Iris pigment epithelial cell (primary cell): ENCODE measurements around the gene PRR11.
"Not testable (repeated sequence)": the region's sequence is repeated elsewhere in the genome, so short reads cannot be mapped to it uniquely, and the experiment has no call there.

ENCODE experiments used
- DNase-seq: peaks from one replicate; pipeline ENCODE4 v3.0.0-alpha.2; 2011; ENCODE audit warnings: low read depth

The PRR11 gene

DNA sequence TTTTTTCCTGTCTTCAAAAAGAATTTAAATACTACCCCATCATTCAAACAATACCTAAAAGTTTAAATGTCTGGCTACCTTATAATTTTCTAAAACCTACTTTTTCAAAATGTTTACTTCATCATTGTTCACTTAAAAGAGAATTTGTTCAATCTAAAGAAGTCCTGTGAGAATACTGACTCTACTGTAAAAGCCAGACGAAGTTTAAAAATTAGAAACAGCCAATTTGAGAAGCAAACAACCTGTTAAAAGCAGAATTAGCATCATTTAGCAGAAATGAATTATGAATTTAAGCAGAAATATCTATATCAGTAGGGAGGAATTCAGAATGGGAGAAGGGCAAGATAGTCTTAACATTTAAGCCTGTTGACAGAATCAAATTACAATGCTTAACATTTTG lies 2.6 kb upstream of the PRR11 start:
- DNase-seq, result no peak

DNA sequence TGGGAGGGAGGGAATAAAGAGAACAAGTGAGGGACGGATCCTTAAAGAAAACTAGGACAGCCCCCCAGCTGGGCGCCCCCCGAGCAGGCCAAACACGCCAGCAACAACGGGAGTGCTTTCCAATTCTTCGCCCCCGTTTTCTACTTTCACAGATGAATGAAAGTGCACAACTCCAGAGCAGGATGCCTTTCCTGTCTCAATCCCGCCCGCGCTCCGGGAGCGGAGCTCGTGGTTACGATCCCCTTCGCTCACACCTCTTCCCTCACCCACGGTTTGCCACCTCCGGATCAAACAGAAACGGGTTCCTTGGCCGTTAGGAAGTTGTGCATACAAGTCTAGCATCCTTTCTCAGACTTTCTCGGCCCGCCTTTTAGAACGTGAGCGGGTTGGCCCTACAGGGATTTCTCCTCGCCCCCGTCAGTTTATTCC lies 1.2 kb upstream of the PRR11 start:
- DNase-seq, result peak; percentile 51

DNA sequence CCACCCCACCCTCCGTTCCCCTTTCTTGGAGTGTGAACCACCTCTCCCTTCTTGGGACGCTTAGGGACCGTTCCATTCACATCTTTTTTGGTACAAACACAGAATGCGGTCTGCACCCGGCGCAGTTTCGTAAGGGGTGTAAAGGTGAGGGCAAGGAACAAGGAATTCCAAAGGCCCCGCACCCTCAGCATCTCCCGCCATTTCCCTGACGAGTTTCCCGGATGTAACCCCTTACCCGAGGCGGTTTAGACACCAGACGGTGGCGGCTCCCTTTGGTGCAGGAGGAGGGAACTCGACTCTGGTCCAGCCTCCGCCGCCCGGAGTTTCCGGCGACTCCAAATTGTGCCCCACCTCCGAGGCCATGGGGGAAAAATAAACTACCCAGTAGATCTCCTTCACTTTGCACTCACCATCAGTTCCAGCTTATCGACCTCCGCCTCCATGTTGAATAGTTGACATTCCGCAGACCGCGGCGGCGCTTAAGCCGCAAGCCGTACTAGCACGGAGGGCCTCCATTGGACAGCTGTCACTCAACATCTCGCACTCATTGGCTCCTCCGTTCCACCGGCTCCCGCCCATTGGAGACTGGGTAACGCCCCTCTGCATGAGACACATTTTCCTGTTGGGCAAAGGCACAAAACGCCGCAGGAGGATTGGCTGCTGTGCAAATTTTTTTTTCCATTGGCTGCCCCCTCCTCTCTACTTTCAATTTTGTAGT lies 666 bp upstream of the PRR11 start, which contains the start of gene SKA2:
Gene SKA2 (minus strand): TSS at position 466 of the 718 bp plus-strand sequence. CDS start 23 bp downstream, at position 443.
- DNase-seq, result peak; percentile 100

DNA sequence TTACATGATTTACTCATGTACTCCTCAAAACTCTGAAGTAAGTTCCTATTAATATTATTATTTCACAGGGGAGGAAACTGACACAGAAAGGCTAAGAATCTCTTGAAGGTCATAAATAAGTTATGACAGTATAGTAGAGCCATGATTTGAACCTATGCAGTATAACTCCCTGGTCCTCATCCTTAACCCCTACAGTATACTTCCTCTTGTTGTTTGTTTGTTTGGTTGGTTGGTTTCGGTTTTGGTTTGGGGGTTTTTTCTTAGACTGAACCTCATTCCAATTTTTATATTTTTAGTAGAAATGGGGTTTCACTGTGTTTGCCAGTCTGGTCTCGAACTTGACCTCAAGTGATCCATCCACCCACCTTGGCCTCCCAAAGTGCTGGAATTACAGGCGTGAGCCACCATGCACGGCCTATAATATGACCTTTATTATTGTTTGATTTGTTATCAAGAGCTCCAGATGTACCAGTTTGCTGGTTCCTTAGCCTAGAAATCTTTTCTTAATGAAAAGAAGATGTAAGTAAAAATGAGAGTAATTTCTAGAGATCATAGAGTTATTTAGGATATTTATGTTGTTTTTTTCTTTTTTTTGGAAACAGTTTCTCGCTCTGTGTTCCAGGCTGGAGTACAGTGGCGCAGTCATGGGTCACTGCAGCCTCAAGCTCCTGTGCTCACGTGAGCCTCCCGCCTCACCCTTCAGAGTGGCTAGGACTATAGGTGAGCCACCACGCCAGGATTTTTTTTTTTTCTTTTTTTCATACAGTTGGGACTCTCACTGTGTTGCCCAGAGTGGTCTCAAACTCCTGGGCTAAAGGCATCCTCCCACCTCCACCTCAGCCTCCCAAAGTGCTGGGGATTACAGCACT lies 4.8 kb downstream of the PRR11 start:
- DNase-seq, result no peak

DNA sequence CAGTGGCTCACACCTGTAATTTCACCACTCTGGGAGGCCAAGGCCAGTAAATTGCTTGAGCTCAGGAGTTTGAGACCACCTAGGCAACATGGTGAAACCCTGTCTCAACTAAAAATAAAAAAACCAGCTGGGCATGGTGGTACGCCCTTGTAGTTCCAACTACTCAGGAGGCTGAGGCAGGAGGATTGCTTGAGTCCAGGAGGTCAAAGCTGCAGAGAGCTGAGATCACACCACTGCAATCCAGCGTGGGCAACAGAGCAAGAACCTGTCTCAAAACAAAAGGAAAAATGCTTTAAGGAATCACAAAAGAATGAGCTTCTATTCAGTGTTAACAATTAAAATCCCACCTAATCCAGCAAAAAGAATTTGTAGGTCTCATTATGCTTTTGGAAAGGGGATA lies 5.9 kb downstream of the PRR11 start:
- no peak for DNase-seq

DNA sequence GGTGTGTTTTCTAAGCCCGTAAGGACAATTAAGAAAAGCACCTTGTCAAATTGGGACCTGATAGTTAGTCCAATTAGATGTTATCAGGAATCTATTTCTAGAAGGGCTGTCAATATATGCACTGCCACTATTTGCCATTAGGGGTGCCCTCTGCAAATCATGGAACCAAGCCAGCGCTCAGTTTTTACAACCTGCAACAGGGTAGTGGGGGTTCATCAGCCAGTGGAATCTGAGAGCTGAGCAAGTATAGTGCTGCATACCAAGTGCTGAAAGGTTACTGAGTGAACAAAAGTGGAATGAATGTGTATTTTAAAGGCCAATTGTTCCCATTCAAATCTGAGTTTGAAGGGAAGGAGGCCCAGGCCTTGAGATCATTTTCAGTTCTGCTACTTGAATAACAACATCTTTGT lies 10.4 kb downstream of the PRR11 start:
- peak; percentile 63 for DNase-seq

DNA sequence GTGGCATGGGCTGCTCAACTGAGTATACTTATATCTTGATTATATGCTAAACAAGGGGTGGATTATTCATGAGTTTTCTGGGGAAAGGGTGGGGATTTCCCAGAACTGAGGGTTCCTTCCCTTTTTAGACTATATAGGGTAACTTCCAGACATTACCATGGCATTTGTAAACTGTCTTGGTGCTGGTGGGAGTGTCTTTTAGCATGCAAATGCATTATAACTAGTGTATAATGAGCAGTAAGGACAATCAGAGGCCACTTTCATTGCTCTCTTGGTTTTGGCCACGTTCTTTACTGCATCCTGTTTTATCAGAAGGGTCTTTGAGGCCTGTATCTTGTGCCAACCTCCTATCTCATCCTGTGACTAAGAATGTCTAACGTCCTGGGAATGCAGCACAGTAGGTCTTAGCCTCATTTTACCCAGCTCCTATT lies 12.0 kb downstream of the PRR11 start:
- peak; percentile 54 for DNase-seq

DNA sequence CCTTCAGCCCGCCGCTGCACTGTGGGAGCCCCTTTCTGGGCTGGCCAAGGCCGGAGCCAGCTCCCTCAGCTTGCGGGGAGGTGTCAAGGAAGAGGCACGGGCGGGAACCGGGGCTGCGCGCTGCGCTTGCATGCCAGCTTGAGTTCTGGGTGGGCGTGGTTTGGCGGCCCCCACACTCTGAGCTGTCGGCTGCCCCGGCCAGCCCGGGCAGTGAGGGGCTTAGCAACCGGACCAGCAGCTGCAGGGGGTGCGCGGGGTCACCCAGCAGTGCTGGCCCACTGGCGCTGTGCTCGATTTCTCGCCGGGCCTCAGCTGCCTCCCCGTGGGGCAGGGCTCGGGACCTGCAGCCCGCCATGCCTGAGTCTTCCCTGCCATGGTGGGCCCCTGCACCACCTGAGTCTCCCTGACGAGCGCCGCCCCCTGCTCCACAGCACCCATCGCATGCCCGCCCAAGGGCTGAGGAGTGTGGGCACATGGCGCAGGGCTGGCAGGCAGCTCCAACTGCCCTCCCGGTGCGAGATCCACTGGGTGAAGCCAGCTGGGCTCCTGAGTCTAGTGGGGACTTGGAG lies 17.0 kb downstream of the PRR11 start:
- DNase-seq, result no peak

DNA sequence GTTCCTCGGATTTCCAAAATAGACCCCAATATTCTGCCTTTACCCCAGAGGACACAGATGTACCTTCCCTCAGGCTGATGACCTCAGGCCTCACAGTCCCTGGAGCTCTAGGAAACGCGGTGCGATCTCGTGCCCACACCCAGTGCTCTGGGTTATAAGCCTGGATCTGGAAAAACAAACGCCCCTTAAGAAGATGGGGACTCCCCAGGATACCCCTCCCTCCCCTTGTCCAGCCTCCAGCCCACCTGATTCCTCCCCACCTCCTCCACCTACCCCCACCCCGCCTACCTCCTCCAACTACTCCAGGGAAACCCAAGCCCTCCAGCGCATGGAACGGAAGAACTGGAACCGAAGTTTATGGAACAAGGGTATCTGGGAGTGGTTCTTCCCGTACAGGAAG lies 19.1 kb downstream of the PRR11 start:
- DNase-seq, result no peak

DNA sequence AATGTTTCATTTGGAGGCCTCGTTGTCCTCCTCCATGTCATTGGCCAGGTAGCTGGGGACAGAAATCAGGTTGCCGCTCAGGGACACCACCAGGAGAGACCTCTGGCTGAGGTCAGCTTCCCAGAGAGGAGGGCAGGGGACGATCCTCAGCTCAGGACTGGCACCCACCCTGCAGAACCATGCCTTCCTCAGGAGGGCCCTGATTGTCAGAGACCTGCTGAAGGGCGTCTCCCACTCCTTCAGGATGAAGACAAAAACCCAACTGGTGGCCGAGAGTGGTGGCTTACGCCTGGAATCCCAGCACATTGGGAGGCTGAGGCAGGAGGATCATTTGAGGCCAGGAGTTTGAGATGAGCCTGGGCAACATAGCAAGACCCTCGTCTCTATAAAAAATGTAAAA lies 19.5 kb downstream of the PRR11 start:
- no peak for DNase-seq

DNA sequence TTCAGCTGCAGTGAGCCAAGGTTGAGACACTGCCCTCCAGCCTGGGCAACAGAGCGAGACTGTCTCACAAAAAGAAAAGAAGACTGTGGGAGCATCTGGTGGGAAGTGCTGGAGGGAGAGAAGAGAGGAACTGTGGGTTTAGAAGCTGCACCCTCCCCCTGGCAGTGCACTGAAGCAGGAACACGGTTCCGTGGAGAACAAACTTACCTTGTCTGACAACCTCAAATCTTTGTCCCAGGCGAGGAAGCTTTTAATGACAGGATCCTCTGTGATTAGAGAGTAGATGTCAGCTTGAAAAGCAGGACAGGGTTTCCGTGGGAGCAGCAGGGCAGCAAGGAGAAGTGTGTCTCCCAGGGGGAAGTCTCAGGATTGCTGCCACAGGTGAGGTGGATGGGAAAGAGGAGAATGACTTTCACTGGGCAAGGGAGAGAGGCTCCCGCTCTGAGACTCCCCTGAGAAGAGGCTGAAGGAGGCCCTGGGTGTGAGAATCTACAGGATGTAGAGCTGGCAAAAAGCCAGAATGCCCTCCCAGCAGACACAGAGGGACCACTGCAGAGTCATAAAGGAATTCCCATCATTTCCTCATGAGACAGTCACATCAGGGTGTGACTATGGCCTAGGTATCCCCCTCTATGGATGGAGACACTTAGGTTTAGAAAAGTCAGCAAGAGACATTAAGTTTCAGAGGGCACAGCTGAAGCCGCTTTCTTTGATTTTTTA lies 22.9 kb downstream of the PRR11 start:
- no peak for DNase-seq

DNA sequence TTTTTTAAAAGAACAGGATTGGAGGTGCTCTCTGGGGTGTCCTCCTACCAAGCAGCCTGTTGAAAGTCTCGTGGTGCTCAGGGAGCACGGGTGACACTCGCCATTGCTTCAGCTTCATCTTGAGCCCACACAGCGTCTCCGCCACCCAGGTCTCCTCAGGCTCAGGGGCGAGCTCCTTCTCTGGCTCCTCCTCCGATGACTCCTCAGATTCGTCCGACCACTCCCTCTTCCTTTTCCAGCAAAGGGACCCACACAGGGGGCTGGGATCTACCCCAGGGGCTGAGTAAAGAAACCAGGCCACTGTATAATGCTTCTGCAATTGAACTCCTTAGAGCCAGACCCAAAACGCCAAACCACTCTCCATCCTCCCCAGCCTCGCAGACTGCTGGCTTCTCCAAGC lies 24.1 kb downstream of the PRR11 start:
- DNase-seq, result not testable (repeated sequence)

DNA sequence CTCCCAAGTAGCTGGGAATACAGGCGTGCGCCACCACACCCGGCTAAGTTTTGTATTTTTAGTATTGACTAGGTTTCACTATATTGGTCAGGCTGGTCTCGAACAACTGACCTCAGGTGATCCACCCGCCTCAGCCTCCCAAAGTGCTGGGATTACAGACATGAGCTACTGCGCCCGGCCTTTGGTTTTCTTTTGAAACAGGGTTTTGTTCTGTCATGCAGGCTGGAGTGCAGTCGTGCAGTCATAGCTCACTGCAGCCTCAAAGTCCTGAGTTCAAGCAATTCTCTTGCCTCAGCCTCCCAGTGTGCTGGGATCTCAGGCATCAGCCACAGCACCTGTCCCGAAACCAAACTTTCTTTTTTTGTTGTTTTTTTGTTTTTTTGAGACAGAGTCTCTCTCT lies 25.1 kb downstream of the PRR11 start:
- no peak for DNase-seq

DNA sequence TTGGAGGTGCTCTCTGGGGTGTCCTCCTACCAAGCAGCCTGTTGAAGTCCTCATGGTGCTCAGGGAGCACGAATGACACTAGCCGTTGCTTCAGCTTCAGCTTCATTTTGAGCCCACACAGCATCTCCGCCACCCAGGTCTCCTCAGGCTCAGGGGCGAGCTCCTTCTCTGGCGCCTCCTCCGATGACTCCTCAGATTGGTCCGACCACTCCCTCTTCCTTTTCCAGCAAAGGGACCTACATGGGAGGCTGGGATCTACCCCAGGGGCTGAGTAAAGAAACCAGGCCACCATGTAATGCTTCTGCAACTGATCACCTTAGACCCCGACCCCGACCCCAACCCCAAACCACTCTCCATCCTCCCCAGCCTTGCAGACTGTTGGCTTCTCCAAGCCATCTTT lies 25.9 kb downstream of the PRR11 start:
- no peak for DNase-seq

DNA sequence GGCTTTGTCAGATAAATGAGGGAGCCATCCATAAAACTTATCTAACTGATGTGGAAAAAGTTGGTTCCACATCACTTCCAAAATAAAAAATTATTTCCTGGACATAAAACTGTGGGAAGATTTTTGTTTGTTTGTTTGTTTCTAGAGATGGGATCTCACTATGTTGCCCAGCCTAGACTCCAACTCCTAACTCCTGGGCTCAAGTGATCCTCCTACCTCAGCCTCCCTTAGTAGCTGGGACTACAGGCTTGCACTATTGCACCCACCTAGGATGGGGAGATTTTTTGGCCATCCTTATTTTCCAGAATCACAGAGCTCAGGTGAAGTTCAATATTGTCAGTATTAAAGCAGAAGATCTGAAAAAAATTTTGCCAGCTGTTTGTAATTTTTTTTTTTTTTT lies 30.5 kb downstream of the PRR11 start:
- DNase-seq, result no peak

DNA sequence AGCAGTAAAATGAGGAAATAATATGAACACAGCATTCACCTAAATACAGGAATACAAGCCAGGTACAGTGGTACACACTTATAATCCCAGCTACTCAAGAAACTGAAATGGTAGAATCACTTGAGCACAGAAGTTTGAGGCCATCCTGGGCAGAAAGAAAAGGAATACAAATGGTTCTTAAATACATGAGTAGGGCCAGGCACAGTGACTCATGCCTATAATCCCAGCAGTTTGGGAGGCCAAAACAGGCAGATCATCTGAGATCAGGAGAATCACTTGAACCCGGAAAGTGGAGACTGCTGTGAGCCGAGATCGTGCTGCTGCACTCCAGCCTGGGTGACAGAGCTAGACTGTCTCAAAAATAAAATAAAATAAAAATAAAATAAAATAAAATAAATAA lies 31.3 kb downstream of the PRR11 start:
- DNase-seq, result peak; percentile 39

DNA sequence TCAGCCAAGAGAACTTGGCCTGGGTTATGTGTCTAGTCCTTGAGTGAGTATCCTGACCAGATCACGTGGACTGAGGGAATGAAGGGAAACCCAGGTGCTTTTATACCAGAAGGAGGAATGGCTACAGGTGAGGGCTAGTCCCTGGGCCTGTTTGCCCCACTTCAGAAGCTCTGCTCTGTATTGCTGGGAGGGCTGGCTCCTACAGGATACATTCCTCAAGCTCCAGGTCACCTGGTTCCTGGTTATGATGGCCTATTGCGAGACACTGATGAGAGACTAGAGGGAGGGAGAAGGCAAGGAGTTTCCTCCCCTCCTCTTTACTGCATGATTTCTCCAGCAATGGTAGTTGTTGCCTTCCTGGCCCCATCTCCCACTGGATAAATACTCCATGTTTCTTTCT lies 35.3 kb downstream of the PRR11 start:
- no peak for DNase-seq

DNA sequence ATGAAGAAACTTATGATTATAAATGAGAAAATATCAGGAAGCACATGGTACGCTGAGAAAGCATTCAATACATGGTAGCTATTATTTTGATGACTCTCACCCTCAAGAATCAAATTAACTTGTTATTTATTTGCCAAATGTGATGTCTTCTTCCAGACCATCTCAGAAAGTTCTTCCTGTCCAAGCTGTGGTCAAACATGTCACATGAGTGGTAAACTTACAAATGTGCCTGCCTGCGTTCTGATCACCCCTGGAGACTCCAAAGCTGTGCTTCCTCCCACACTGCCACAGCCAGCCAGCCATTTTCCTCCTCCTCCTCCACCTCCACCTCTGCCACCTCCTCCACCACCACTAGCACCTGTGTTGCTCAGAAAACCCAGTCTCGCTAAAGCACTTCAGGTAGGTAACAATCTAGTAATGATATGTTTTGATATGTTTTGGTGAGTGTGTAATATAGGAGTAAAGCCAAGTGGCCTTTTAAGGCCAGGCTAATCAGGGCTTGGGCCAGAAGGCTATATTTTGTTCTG lies 37.9 kb downstream of the PRR11 start:
- no peak for DNase-seq

DNA sequence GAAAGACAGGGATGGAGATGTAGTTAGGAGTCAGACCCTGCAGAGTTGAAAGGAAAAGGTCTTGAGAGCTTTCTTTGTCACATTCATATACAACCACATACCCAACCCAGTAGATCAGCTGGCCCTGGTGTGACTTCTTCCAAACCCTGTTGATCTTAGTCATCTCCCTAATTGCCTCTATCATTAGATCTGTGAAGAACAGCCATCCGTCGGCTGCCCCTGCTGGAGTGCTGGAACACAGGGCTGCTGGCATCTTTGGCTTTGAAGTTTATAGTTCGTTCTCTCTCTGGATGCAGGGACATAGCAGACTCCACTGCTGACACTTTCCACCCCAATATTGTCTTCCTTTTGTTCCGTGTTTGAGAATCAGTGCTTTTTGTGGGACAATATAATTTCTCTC lies 43.9 kb downstream of the PRR11 start:
- no peak for DNase-seq

DNA sequence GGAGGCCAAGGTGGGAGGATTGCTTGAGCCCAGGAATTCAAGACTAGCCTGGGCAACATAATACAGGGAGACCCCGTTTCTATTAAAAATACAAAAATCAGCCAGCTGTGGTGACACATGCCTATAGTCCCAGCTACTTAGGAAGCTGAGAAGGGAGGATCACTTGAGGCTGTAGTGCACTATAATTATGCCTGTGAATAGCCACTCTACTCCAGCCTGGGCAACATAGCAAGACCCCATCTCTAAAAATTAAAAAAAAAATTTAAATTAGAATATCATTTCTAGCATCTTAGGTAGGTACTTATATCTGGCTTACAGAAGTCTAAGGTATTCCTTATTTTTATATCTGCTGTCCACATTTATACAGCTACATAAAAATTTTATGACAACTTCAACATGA lies 46.8 kb downstream of the PRR11 start:
- DNase-seq, result no peak

DNA sequence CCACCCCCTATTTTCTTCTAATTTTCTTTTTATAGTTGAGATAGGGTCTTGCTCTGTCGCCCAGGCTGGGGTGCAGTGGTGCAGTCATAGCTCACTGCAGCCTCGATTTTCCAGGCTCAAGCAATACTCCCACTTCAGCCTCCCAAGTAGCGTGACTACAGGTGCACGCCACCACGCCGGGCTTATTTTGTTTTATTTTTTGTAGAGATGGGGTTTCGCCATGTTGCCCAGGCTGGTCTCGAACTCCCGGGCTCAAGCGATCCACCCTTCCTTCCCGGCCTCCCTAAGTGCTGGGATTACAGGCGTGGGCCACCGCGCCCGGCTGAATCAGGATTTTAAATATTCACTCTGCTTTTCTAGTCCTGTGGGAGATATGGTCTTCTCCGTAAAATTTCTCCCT lies 63.8 kb downstream of the PRR11 start:
- no peak for DNase-seq

DNA sequence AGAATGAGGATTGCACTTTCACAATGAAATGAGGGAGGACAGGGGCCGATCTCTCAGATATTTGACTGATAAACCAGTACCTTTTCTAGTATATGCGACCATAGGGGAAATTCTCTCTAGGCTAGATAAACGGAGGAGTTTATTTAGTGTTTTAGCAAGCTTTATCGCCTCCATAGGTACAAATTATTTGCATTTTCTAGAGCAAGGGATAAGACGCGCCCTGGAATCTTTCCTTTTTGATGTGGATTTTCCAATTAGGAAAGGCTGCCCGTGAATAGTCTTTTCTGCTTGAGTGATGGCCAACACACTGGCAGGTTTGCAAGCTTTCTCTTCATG lies 64.4 kb downstream of the PRR11 start:
- no peak for DNase-seq
